ENCODE results near the gene ARHGAP27.

Gene ARHGAP27

DNA sequence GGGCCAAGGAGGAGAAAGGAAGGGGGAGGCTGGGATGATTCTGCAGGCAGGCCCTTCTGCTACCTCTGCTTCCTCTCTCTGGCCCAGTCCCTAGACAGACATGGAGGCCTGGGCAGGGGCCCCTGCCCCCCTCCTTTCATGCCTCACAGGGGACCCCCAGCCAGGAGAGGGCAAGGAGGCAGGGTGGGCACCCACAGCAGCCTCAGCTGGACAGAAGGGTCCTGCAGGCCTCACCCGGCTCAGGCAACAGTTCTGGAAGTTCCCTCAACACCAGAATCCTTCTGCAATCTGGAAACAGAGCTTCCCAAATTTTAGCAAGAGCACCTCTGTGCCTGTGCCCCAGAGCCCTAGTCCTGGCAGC, 8.7 kb downstream of the ARHGAP27 start:
- in situ Hi-C loops (cut with HindIII; ENCODE audit: low pct_ligation_motif_present, low sequenced_read_pairs): no loop called here
- Histone ChIP-seq H3K27me3 (replicated peaks) (peaks cover 9% of the 10 kb centered on the region), H3K36me3 (replicated peaks) (no peaks in the 10 kb centered on the region), H3K27ac (no peak overlapping the region), H3K4me3 (ENCODE audit: low read depth, low read length) (no peak overlapping the region)
- DNase-seq: no peak
- TF ChIP-seq, protein P1, sequence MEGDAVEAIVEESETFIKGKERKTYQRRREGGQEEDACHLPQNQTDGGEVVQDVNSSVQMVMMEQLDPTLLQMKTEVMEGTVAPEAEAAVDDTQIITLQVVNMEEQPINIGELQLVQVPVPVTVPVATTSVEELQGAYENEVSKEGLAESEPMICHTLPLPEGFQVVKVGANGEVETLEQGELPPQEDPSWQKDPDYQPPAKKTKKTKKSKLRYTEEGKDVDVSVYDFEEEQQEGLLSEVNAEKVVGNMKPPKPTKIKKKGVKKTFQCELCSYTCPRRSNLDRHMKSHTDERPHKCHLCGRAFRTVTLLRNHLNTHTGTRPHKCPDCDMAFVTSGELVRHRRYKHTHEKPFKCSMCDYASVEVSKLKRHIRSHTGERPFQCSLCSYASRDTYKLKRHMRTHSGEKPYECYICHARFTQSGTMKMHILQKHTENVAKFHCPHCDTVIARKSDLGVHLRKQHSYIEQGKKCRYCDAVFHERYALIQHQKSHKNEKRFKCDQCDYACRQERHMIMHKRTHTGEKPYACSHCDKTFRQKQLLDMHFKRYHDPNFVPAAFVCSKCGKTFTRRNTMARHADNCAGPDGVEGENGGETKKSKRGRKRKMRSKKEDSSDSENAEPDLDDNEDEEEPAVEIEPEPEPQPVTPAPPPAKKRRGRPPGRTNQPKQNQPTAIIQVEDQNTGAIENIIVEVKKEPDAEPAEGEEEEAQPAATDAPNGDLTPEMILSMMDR (IDR thresholded peaks at IDR 0.05; ENCODE audit: low read depth, low read length, missing control alignments): no peak

DNA sequence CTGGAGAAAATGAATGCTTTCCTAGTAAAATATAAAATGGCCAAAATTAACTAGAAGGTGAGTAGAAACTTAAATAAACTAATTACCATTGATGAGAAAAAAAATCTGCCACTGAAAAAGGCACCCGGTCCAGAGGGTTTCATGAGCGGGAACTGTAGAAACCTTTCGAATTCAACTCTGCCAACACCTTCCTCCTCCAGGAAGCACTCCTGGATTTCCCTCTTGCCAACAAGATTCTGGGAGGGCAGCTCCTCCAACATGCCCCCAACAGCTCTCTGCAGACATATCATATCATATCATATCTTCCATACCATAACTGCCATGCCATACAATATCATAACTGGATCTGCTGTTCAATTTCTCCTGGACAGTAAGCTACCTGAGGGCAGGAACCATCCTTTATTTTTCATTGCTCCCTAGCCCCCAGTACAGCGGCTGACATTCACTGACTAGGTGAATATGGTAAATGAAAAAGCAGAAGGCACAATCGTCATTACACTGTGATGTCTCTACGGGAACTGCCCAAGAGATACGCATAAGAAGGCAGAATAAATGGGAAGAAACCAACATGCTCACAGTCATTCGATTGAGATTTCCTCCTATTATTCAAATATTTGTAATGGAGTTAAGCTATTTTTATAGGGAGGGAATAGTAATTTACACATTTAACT, 9.2 kb downstream of the ARHGAP27 start:
- TF ChIP-seq, protein P1 (IDR thresholded peaks at IDR 0.05; ENCODE audit: low read depth, low read length, missing control alignments): no peak
- H3K27me3 ChIP-seq (replicated peaks): peaks cover 4% of the 10 kb centered on the region
- H3K4me3 ChIP-seq (ENCODE audit: low read depth, low read length): no peak overlapping the region
- DNase-seq: no peak
- no peaks in the 10 kb centered on the region for H3K36me3 ChIP-seq (replicated peaks)
- in situ Hi-C loops (cut with HindIII; ENCODE audit: low pct_ligation_motif_present, low sequenced_read_pairs): no loop called here
- H3K27ac ChIP-seq: no peak overlapping the region

DNA sequence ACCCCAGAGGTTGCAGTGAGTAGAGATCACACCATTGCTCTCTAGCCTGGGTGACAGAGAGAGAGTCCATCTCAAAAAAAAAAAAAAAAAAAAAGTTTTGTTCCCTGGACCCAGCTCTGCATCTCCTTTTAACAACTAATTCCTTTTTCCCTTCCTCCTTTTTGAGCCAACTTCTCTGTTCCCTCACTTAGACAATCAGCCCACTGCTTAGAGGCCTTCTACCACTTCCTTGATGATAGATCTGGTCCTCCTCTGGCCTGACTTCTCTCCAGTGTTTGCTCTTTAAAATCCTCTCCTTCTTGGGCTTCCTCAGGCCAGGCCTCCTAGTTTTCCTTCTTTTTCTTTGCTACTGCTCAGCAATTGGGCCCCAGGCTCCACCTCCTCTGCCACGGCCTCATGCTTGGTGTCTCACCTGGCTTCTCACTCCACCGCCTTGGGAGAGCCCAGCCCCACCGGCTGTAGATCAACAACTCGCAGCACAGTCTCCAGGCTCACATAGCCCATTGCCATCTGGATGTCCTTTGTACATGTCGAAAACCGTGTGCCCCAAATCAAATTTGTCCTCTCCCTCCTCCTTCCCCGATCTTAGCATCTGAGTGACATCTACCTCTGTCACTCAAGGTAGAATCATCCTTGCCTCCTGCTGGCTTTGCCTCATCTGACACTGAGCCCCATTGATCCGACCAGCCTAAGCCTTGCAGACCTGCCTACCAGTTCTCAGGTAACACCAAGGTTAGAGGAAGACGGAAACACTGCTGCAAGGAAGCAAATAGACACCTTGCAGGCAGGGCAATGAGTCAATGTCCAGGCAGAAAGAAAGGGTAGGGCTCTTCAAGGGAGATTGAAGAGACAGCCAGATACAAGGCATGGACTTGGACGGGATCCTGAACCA, 17.4 kb downstream of the ARHGAP27 start:
- DNase-seq: no peak
- no peaks in the 10 kb centered on the region for H3K36me3 ChIP-seq (replicated peaks)
- no peaks in the 10 kb centered on the region for H3K27me3 ChIP-seq (replicated peaks)
- H3K4me3 ChIP-seq (ENCODE audit: low read depth, low read length): no peak overlapping the region
- in situ Hi-C loops (cut with HindIII; ENCODE audit: low pct_ligation_motif_present, low sequenced_read_pairs): no loop called here
- TF ChIP-seq, protein P1 (IDR thresholded peaks at IDR 0.05; ENCODE audit: low read depth, low read length, missing control alignments): no peak
- no peak overlapping the region for H3K27ac ChIP-seq

DNA sequence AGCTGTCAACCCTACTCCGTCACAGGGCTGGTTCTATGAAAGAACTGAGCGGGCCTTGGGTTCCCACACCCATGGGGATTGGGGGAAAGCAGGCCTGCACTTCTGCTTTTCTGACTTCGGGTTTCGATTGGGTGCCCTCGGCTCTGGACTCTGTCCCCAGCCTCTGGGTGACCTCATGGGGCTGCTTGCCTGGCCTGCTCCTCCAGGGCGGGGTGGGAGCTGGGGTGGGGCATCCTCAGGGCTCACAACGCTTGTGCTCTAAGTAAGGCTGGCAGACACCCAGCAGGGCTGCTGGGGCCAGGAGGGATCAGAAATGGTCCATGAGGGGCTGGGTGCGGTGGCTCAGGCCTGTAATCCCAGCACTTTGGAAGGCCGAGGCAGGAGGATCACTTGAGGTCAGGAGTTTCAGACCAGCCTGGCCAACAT, 19.2 kb downstream of the ARHGAP27 start:
- H3K4me3 ChIP-seq (ENCODE audit: low read depth, low read length): no peak overlapping the region
- H3K27ac ChIP-seq: no peak overlapping the region
- no peaks in the 10 kb centered on the region for H3K36me3 ChIP-seq (replicated peaks)
- TF ChIP-seq, protein P1 (IDR thresholded peaks at IDR 0.05; ENCODE audit: low read depth, low read length, missing control alignments): no peak
- in situ Hi-C loops (cut with HindIII; ENCODE audit: low pct_ligation_motif_present, low sequenced_read_pairs): no loop called here
- H3K27me3 ChIP-seq (replicated peaks): no peaks in the 10 kb centered on the region
- no peak for DNase-seq

DNA sequence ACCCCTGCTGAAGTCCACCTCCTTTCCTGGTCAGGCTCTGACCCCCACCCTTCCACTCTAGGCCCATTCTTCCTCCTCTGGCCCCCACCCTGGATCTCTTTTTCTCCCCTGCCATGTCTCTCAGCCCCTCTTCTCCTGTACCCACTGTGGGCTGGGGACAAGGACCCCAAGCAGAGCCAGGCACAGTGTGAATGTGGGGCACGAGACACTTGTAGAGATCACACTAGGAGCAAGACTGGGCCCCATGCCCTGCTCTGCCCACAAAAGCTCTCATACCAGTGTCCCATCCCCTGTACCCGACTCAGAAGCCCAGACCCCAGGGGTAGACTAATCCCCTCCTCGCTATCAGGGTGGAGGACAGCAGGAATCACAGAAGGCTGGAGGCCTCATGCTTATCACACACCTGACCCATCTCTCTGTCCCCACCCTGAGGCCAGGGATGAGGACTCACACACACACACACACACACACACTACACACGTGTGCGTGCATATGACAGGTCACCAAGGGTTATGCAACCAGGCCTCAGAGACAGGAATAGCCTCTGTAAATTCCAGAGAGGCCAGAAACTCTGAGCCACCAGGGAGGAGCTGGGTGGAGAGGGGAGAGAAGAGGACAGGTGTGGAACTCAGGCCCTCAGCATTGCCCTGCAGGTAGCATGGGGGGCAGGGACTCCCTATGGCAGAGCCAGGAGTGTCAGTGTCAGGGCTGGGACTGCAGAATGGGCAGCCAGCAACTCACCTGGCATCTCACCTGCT, 21.1 kb downstream of the ARHGAP27 start:
- in situ Hi-C loops (cut with HindIII; ENCODE audit: low pct_ligation_motif_present, low sequenced_read_pairs): no loop called here
- H3K27me3 ChIP-seq (replicated peaks): no peaks in the 10 kb centered on the region
- no peak for DNase-seq
- no peaks in the 10 kb centered on the region for H3K36me3 ChIP-seq (replicated peaks)
- TF ChIP-seq, protein P1 (IDR thresholded peaks at IDR 0.05; ENCODE audit: low read depth, low read length, missing control alignments): no peak
- H3K27ac ChIP-seq: no peak overlapping the region
- H3K4me3 ChIP-seq (ENCODE audit: low read depth, low read length): no peak overlapping the region

Measured in brain microvascular endothelial cell (primary cell).